ENCODE data around the gene DSTN. TPM values are rescaled to one million over a fixed set of nuclear protein-coding genes. Genes with fewer than 3 reads are reported as not detected.

DSTN gene
- total RNA-seq, 1 experiment from 2014 or later: 310 TPM

DNA sequence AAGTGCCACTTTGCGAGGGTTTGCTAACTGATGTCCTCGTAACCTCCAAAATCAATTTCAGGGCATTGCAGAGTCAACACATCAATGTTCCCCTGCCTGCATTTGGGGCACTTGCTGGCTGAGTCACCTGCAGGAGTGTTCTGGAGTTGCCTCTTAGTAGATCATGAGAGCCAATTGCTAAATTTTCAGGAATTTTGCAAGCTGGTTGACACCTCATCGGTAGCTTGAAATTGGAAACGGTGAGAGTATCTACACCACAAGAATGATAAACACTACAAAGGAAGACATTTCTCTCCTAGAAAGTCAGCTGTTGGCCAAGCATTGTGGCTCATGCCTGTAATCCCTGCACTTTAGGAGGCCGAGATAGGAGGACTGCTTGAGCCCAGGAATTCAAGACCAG, 27.9 kb upstream of the DSTN start:
- DNase-seq: peak; percentile 67
- Histone ChIP-seq H3K4me3 (no peak overlapping the region), H3K27me3 (no peaks in the 10 kb centered on the region), H3K36me3 (no peaks in the 10 kb centered on the region), H3K9me3 (no peaks in the 10 kb centered on the region)

DNA sequence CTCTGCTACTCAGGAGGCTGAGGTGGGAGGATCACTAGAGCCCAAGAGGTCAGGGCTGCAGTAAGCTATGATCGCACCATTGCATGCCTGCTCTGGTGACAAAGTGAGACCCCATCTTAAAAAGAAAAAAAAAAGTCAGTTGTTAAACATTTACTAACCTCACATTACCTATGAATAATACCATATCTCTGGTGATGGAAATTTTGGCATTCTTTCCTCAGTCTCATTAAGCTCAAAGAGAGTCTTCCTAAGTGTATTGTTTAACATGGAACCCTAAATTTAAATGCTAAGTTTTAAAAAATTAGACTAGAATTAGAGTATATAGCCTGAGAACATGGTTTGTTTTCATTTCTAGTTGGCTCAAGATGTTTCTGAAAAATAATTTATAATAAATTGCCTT, 27.4 kb upstream of the DSTN start:
- no peak overlapping the region for H3K4me3 ChIP-seq
- DNase-seq: no peak
- H3K9me3 ChIP-seq: no peaks in the 10 kb centered on the region
- no peaks in the 10 kb centered on the region for H3K36me3 ChIP-seq
- H3K27me3 ChIP-seq: no peaks in the 10 kb centered on the region

DNA sequence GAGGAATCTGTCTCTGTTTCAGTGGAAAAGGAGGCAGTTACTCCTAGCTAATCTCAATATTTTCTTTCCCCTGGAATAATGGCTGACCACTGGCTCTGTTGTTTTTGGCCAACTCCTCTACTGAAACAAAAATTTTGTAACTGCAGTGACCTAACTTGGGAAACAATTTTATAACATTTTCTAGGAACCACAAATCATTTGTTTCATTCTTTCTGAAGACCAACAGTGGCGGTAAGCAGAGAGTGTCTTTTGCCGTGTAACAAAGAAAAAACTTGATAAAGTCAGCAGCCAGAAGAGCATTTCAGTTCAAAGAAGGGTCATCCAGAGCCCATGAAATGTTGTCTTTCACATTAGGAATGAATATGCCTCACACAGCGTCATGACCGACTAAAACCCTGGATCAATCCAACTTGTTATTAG, 26.9 kb upstream of the DSTN start:
- DNase-seq: peak; percentile 23
- Histone ChIP-seq H3K4me3 (0 out of 2 replicates have a peak overlapping the region, but pooled peaks have one; percentile 2), H3K27me3 (no peaks in the 10 kb centered on the region), H3K9me3 (no peaks in the 10 kb centered on the region), H3K36me3 (no peaks in the 10 kb centered on the region)

DNA sequence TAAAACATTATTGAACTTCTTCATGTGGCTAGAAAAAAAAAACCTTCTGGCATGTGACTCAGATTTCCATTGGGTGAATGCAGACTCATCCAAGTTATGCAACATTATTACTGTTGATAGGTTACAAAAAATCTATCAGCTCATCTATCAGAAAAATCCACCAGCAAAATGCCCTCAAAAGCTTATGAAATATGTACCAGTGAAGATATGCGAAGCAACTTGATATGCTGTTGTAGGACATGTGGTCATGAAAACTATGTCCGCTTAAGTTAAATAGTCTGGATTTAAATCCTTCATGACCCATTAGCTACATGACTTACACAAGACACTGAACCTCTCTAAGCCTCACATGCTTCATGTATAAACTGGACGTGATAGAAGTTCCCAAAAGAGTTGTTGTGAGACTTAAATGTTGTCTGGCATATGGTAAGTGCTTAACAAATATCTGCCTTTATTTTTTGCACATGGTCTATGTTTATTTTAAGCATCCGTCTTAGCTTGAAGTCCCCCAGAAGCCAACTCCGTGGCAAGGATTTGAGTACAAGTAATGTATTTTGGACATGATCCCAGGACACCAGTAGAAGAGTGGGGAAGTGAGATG, 26.2 kb upstream of the DSTN start:
- no peak for DNase-seq
- 0 out of 2 replicates have a peak overlapping the region, but pooled peaks have one; percentile 2 for H3K4me3 ChIP-seq
- no peaks in the 10 kb centered on the region for H3K9me3 ChIP-seq
- no peaks in the 10 kb centered on the region for H3K36me3 ChIP-seq
- no peaks in the 10 kb centered on the region for H3K27me3 ChIP-seq

DNA sequence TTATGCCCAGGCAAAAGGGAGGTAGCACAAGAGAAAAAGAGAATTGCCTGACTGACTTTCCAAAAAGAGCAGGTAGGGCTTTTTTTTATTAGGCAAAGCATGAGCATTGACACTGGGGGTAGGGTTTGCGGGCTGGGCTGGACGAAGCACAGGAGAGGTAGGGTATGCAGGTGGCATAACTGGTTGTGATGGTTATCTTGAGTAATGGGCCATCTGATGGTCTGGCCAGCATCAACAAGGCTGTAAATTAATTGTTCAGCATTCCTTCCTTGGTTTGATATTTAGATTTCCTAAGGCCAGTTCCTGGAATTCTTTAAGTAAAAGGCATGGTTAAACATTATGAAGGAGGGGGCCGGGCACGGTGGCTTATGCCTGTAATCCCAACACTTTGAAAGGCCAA, 24.7 kb upstream of the DSTN start:
- H3K36me3 ChIP-seq: no peaks in the 10 kb centered on the region
- H3K27me3 ChIP-seq: no peaks in the 10 kb centered on the region
- H3K4me3 ChIP-seq: no peak overlapping the region

DNA sequence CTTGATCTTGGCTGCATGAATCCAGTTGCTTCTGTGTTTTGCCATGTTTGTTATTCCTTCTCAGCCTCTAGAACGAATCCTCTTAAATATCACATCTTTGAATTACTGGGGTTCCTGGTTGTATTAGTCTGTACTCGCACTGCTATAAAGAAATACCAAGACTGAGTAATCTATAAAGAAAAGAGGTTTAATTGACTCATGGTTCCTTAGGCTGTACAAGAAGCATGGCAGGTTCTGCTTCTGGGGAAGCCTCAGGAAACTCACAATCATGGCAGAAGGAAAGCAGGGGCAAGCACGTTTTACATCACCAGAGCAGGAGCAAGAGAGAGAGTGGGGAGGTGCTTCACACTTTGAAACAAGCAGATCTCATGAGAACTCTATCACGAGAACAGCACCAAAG, 20.7 kb upstream of the DSTN start:
- Histone ChIP-seq H3K4me3 (no peak overlapping the region), H3K27me3 (no peaks in the 10 kb centered on the region), H3K36me3 (no peaks in the 10 kb centered on the region)

More for the DNA sequence above, 24.7 kb upstream of the DSTN start:
- no peak for DNase-seq
- no peaks in the 10 kb centered on the region for H3K9me3 ChIP-seq

DNA sequence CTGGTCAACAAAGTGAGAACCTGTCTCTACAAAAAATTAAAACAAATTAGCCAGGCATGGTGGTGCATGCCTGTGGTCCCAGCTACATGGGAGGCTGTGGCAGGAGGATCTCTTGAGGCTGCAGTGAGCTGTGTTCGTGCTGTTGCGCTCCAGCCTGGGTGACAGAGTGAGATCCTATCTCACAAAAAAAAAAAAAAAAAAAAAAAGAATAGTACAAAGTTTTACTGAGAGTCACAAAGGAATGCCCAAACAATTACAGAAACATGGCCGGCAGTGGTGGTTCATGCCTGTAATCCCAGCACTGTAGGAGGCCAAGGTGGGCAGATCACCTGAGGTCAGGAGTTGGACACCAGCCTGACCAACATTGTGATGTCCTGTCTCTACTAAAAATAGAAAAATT, 14.8 kb upstream of the DSTN start:
- H3K27me3 ChIP-seq: no peaks in the 10 kb centered on the region
- no peak for DNase-seq
- no peaks in the 10 kb centered on the region for H3K36me3 ChIP-seq
- H3K4me3 ChIP-seq: no peak overlapping the region
- no peaks in the 10 kb centered on the region for H3K9me3 ChIP-seq

More for the DNA sequence above, 20.7 kb upstream of the DSTN start:
- no peaks in the 10 kb centered on the region for H3K9me3 ChIP-seq
- no peak for DNase-seq

DNA sequence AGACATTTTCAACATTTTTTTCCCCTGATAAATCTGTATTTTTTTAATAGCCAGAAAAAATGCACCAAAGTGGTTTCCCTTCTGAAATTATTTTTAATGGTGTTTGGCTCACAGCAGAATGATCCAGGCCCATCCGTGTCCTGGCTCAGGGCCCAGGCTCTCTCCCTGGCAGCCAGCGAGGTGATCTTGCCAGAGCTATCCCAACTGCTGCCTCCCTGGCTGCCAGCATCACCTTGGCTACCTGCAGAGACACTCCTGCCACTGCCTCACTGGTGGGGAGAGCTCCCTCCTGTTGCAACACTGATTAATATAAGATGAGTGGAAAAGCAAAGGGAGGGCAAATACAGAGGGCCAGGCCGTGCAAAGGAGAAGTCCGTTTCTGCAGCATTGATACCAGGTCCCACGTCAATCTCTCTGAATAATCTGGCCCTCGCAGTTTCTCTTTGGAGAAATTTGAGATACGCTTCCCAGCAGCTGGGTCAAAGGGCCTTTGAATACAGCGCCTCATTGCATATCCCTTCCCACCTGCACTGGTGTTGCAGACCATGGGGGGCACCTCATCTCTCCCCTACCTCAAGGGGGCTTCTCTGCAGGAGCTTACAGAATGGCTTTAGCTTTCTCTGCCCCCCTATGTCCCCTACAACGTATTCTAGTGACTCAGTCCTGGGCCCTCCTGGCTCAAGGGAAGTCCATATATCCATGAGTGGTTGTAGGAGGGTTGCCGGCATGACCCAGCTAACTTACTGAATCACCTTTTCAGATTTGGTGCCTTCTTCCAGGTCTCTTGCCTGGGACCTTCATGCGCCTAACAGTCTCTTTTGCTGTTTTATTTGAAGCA, 12.8 kb upstream of the DSTN start:
- H3K27me3 ChIP-seq: no peaks in the 10 kb centered on the region
- DNase-seq: peak; percentile 85
- H3K36me3 ChIP-seq: no peaks in the 10 kb centered on the region
- no peaks in the 10 kb centered on the region for H3K9me3 ChIP-seq
- no peak overlapping the region for H3K4me3 ChIP-seq

DNA sequence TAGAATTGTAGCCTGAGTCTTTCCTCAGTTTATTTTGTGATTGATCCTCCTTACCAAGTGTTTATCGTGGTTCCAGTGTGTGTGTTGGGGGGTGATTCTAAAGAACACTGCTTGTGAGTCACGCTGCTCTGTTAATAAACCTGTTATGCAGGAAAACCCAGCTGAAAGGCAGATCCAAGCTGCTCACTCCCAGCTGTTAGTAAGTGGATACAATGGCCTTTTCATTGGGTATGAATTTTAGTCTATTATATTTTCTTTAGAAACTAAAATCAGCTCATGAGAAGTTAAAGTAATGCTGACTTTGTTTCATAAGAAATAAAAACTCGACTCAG, 12.2 kb upstream of the DSTN start:
- Histone ChIP-seq H3K4me3 (no peak overlapping the region), H3K27me3 (no peaks in the 10 kb centered on the region), H3K9me3 (no peaks in the 10 kb centered on the region), H3K36me3 (no peaks in the 10 kb centered on the region)
- peak; percentile 52 for DNase-seq

DNA sequence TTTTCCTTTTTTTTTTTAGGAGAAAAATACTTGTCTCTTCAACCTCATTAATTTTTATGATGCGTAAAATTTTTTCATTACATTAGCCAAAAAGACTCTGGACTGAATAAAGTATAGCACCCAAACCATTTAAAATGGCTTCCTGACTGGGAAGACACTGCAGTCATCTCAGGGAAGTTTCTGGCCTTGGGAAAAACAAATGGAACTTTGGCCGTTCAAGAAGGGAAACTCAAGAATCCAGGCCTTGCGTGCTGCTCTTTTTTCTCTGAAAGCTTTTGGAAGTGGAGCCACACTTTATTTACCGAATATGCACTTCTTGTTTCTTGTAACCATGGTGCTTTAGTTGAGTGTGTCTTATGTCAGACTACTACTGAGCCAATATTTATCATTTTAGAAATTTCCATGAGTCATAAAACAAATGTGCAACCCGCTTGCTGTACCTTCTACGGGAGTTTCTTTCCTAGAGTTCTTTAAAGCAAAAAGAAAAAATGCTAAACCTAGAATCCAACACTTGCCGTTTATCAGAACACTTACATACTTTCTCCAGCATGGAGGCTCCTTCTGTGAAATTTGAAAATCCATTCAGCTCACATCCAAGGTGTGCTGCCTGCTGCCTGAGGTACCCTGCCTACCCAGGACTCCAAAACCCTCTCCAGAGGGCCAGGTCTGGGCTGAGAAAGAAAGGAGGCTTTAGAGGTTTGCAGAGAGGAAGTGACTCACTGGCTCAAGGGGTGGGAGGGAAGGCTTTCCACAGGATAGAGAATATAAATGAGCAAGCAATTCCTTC, 11.5 kb upstream of the DSTN start:
- no peaks in the 10 kb centered on the region for H3K36me3 ChIP-seq
- peak overlapping the region; percentile 33 for H3K4me3 ChIP-seq
- peak; percentile 80 for DNase-seq
- H3K27me3 ChIP-seq: no peaks in the 10 kb centered on the region
- no peaks in the 10 kb centered on the region for H3K9me3 ChIP-seq

DNA sequence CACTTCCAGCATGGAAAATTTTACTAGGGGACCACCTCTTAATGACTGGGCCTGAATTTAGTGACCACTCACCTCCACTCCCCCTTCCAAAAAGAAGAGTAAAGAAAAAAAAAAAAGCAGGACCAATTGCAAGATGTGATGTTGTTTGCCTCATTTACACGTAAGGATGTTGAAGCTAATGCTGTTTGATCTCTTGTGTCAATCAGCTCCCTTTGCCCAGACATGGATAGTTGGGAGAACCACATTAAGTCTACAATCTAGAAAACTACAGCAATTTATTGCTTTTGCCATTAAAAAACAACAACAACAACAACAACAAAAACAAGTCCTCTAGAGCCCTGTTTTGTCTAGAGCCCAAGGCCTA, 11.0 kb upstream of the DSTN start:
- no peak for DNase-seq
- no peak overlapping the region for H3K4me3 ChIP-seq
- H3K9me3 ChIP-seq: no peaks in the 10 kb centered on the region
- H3K36me3 ChIP-seq: no peaks in the 10 kb centered on the region
- no peaks in the 10 kb centered on the region for H3K27me3 ChIP-seq

DNA sequence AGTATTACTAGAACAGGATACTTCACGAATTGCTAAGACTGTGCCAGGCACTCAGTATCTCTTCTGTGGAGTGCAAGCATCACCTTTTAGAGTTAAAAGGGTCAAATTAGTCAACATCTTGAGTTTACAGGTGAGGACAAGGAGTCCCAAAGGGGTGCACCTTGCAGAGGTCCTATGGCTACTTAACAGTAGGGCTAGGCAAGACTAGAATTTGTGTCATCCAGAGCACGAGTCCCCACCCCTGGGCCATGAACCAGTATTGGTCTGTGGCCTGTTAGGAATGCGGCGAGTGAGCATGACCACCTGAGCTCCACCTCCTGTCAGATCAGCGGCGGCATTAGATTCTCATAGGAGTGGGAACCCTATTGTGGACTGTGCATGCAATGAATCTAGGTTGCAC, 10.5 kb upstream of the DSTN start:
- no peak for DNase-seq
- Histone ChIP-seq H3K27me3 (no peaks in the 10 kb centered on the region), H3K36me3 (no peaks in the 10 kb centered on the region), H3K4me3 (no peak overlapping the region), H3K9me3 (no peaks in the 10 kb centered on the region)

DNA sequence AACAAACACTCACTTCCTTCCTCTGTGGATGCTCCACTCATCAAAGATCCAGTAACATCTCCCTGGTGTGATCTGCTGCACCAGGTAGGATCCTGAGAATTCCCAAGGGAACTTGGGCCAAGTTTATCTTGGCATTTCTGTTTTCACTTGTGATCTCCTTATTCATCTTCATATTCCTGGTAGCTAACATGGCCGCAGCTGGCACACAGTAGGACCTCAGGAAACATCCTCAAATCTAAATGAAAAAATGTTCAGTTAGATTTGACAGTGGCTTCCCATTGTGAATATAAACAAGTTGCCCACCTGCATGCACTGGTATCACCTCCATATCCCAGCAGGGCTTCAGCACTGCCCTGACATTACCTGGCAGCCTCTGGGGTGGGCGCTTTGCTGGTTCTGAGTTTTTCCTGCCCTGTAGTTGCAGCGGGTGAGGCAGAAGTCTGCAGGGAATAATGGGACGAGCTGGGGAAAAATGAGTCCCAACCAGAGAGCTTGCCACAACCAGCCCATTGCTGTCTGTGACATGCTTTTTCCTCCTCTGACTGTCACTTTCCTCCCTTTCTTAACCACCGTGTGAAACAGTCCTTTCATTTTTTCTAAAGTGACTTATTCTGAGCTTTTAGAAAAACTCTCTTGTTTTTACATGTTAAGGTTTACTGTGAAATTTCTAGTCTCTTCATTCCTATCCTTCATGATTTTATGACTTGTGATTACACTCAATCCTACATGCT, 9.4 kb upstream of the DSTN start:
- no peak for DNase-seq
- no peak overlapping the region for H3K4me3 ChIP-seq
- no peaks in the 10 kb centered on the region for H3K9me3 ChIP-seq
- no peaks in the 10 kb centered on the region for H3K27me3 ChIP-seq
- H3K36me3 ChIP-seq: no peaks in the 10 kb centered on the region

DNA sequence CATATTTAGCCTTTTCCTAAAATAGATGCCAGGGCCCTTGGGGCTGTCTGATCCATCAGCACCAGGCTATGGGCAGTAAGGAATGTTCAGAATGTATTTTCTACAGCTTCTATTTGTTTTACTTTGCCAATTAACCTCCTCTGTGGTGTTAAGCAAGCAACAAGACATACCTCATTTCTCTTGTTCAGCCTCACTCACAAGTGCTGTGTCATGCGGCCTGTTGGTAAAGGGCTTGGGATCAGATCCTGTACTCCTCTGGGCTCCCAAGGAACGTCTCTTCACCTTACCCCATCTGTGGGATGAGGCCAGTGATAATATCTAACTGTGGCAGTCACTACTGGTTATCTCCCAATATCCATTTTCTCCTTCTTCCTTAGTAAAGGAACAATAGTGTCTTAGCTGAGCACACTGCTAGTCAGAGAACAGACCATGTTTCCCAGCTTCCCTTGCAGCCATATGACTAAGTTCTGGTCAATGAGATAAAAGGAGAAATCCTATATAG, 7.0 kb upstream of the DSTN start:
- DNase-seq: peak; percentile 30
- H3K36me3 ChIP-seq: no peaks in the 10 kb centered on the region
- H3K9me3 ChIP-seq: no peaks in the 10 kb centered on the region

DNA sequence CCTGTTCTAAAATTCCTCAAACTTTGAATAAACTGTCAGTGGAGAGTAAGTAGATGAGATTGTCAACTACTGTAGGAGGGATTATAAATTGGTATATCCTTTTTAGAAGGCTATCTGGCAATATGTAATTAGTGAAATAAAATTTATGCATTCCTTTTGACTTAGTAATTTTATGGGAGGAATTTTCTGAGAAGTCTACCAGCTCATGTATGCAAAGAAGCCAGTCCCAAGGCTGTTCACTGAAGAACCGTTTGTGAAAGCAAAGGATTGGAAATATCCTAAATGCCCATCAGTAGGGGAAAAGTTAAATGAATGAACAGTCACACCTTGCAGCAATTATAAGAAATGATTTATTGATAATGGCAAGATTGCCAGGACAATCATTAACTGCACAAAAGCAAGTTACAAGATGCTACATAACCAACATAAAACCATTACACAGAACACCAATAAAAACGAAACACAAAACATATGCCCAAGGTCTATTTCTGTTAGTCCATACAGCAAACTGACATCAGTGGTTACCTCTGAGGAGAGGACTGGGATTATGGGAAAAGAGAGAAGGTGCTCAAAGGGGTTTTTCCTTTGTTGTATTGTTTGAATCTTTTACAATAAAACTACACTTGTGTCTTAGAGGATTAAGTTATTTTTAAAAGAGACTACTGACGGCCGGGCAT, 4.6 kb upstream of the DSTN start:
- Histone ChIP-seq H3K27me3 (no peaks in the 10 kb centered on the region), H3K4me3 (no peak overlapping the region), H3K9me3 (no peaks in the 10 kb centered on the region), H3K36me3 (peaks cover 2% of the 10 kb centered on the region; the same call in 1 of the 2 replicates)
- no peak for DNase-seq

More for the DNA sequence above, 7.0 kb upstream of the DSTN start:
- H3K27me3 ChIP-seq: no peaks in the 10 kb centered on the region
- H3K4me3 ChIP-seq: no peak overlapping the region

DNA sequence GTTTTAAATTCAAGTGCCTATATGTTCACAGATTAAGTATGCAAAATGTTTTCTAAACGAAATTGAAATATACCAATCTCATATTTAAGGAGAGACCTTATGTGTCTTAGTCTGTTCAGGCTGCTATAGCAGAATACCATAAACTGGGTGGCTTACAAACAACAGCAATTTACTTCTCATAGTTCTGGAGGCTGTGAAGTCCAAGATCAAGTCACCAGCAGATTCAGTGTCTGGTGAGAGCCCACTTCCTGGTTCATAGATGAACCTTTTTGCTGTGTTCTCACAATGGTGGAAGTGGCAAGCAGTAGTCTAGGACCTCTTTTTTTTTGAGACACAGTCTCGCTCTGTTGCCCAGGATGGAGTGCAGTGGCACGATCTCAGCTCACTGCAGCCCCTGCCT, 3.5 kb upstream of the DSTN start:
- peaks cover 2% of the 10 kb centered on the region; the same call in 1 of the 2 replicates for H3K36me3 ChIP-seq
- no peak for DNase-seq
- no peaks in the 10 kb centered on the region for H3K27me3 ChIP-seq
- H3K9me3 ChIP-seq: no peaks in the 10 kb centered on the region
- H3K4me3 ChIP-seq: no peak overlapping the region
